Astrocyte (in vitro differentiated cells and primary cell): ENCODE data around the gene DEPDC1B. TPM values are rescaled to one million over a fixed set of nuclear protein-coding genes. Genes with fewer than 3 reads are reported as not detected.
A peak's percentile ranks its signal among the peaks of the same experiment; 100 is the strongest.

ENCODE experiments used
- DNase-seq: peaks from one replicate; pipeline ENCODE4 v3.0.0-alpha.2; 2010; ENCODE audit warnings: low read depth
- FAIRE-seq: peaks from 2 replicates; lab custom pipeline; 2011; peaks lifted over from hg19 to GRCh38; lab: Jason Lieb, UNC
- H2AFZ ChIP-seq: 2 replicates; pipeline ENCODE4 v1.6.0; 2012; ENCODE audit warnings: low read depth, low read length, inconsistent platforms
- H3K27ac ChIP-seq: 2 replicates; pipeline ENCODE4 v1.5.1; 2011; ENCODE audit warnings: low read depth, low read length, inconsistent platforms
- H3K27me3 ChIP-seq: 2 replicates; pipeline ENCODE4 v1.6.0; 2011; ENCODE audit warnings: low read length, inconsistent platforms; ENCODE audit not compliant: insufficient read depth
- H3K36me3 ChIP-seq: 2 replicates; pipeline ENCODE4 v1.5.1; 2011; ENCODE audit warnings: low read length, inconsistent platforms; ENCODE audit not compliant: insufficient read depth
- H3K4me1 ChIP-seq: 2 replicates; pipeline ENCODE4 v1.5.1; 2011; ENCODE audit warnings: low read length, inconsistent platforms; ENCODE audit not compliant: insufficient read depth
- H3K4me2 ChIP-seq: 2 replicates; pipeline ENCODE4 v1.6.0; 2012; ENCODE audit warnings: low read length, inconsistent platforms
- H3K4me3 ChIP-seq: 2 replicates; pipeline ENCODE4 v1.5.1; 2011; ENCODE audit warnings: low read depth, mild to moderate bottlenecking, low read length, inconsistent platforms; ENCODE audit not compliant: insufficient read depth
- H3K79me2 ChIP-seq: 2 replicates; pipeline ENCODE4 v1.6.0; 2012; ENCODE audit warnings: mild to moderate bottlenecking, low read length, inconsistent platforms; ENCODE audit not compliant: insufficient read depth
- H3K9ac ChIP-seq: 2 replicates; pipeline ENCODE4 v1.6.0; 2012; ENCODE audit warnings: mild to moderate bottlenecking, low read length, inconsistent platforms
- H3K9me3 ChIP-seq: 2 replicates; pipeline ENCODE4 v1.5.1; 2012; ENCODE audit warnings: low read depth, mild to moderate bottlenecking, low read length, inconsistent platforms; ENCODE audit not compliant: insufficient read depth
- H4K20me1 ChIP-seq: 2 replicates; pipeline ENCODE4 v1.6.0; 2012; ENCODE audit warnings: low read length, inconsistent platforms; ENCODE audit not compliant: insufficient read depth
- H3K27ac Mint-ChIP-seq: one replicate; pipeline ENCODE4 v1.8.0; 2021; ENCODE audit warnings: mild to moderate bottlenecking, mixed read lengths; ENCODE audit not compliant: unreplicated experiment
- H3K27me3 Mint-ChIP-seq: one replicate; pipeline ENCODE4 v1.8.0; 2021; ENCODE audit warnings: low read depth, mixed read lengths; ENCODE audit not compliant: unreplicated experiment
- H3K36me3 Mint-ChIP-seq: one replicate; pipeline ENCODE4 v1.8.0; 2021; ENCODE audit warnings: low read depth, mixed read lengths; ENCODE audit not compliant: unreplicated experiment
- H3K4me1 Mint-ChIP-seq: one replicate; pipeline ENCODE4 v1.8.0; 2021; ENCODE audit warnings: low read depth, mixed read lengths; ENCODE audit not compliant: unreplicated experiment
- H3K4me3 Mint-ChIP-seq: one replicate; pipeline ENCODE4 v1.8.0; 2021; ENCODE audit warnings: mild to moderate bottlenecking, moderate library complexity, mixed read lengths; ENCODE audit not compliant: unreplicated experiment
- H3K9me3 Mint-ChIP-seq: one replicate; pipeline ENCODE4 v1.8.0; 2021; ENCODE audit warnings: mild to moderate bottlenecking, mixed read lengths; ENCODE audit not compliant: unreplicated experiment
- EZH2 ChIP-seq: IDR thresholded peaks from 2 replicates; pipeline ENCODE4 v1.6.1; 2012; ENCODE audit warnings: mild to moderate bottlenecking, low read length, inconsistent platforms; ENCODE audit not compliant: insufficient read depth
- total RNA-seq: library from RNA; stranded (reverse); gene quantifications from 2 replicates; pipeline ENCODE4 v1.2.1, GENCODE V29; 2021
- TF ChIP-seq, protein P1 (sequence below): IDR thresholded peaks from 2 replicates; pipeline ENCODE4 v1.5.1; 2011; ENCODE audit warnings: low read depth, mild to moderate bottlenecking, inconsistent platforms, low read length, moderate library complexity; ENCODE audit not compliant: insufficient read depth

Gene DEPDC1B
- total RNA-seq, 1 donor from 2014 or later = 2.2 TPM

DNA sequence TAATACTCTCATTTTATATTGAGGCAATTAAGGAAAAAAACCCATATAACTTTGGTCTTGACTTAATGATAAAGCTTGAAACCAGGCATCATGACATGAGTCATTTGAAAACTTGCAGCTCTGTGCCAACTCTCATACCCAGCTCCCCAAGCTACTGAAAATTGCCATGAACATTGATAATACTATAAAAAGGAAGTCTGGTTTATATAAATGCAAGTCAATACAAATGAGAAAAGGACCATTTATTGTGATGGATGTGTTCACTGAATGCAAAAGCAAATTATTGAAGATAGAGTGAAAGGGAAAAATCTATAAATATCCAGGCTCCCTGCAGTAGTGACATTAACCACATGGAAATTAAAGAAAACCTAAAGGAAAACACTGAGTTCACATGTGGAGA lies 116.3 kb downstream of the DEPDC1B start:
- H3K27ac Mint-ChIP-seq = no peak overlapping the region
- no peaks in the 10 kb centered on the region for H3K79me2 ChIP-seq
- no peak overlapping the region for H3K4me2 ChIP-seq
- no peak overlapping the region for H3K4me3 ChIP-seq
- no peaks in the 10 kb centered on the region for H3K4me1 Mint-ChIP-seq
- H3K27me3 Mint-ChIP-seq = no peaks in the 10 kb centered on the region
- H3K9me3 Mint-ChIP-seq = peaks cover 1% of the 10 kb centered on the region
- H3K36me3 ChIP-seq = no peaks in the 10 kb centered on the region
- H3K36me3 Mint-ChIP-seq = no peaks in the 10 kb centered on the region
- no peaks in the 10 kb centered on the region for H3K4me1 ChIP-seq
- no peaks in the 10 kb centered on the region for H3K9me3 ChIP-seq
- FAIRE-seq (peak; percentile 41), DNase-seq (peak; percentile 8)
- TF ChIP-seq, protein P1, sequence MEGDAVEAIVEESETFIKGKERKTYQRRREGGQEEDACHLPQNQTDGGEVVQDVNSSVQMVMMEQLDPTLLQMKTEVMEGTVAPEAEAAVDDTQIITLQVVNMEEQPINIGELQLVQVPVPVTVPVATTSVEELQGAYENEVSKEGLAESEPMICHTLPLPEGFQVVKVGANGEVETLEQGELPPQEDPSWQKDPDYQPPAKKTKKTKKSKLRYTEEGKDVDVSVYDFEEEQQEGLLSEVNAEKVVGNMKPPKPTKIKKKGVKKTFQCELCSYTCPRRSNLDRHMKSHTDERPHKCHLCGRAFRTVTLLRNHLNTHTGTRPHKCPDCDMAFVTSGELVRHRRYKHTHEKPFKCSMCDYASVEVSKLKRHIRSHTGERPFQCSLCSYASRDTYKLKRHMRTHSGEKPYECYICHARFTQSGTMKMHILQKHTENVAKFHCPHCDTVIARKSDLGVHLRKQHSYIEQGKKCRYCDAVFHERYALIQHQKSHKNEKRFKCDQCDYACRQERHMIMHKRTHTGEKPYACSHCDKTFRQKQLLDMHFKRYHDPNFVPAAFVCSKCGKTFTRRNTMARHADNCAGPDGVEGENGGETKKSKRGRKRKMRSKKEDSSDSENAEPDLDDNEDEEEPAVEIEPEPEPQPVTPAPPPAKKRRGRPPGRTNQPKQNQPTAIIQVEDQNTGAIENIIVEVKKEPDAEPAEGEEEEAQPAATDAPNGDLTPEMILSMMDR = no peak
- TF ChIP-seq EZH2 = no peak
- H3K27ac ChIP-seq = no peak overlapping the region
- H3K27me3 ChIP-seq = no peaks in the 10 kb centered on the region
- no peak overlapping the region for H2AFZ ChIP-seq
- H4K20me1 ChIP-seq = no peaks in the 10 kb centered on the region
- H3K9ac ChIP-seq = no peak overlapping the region
- no peak overlapping the region for H3K4me3 Mint-ChIP-seq

DNA sequence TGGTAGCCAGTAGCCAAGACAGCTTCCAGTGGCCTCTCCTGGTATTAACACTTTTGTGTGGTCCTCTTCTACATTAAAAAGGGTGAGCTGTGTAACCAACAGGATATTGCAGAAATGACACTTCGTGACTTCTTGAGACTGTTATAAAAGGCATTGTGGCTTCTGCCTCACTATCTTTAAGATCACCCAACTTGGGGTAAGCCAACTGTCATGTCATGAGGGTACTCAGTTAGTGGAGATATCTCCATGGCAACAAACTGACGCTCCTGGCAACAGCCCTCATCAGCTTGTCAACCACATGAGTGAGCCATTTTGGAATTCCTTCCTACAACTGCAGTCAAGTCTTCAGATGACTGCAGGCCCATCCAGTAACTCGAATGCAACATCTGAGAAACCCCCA lies 121.7 kb downstream of the DEPDC1B start:
- no peaks in the 10 kb centered on the region for H3K4me1 Mint-ChIP-seq
- H3K27me3 Mint-ChIP-seq = no peaks in the 10 kb centered on the region
- H3K9ac ChIP-seq = no peak overlapping the region
- DNase-seq (no peak), FAIRE-seq (no peak)
- no peaks in the 10 kb centered on the region for H3K79me2 ChIP-seq
- no peak overlapping the region for H3K4me2 ChIP-seq
- H3K27ac Mint-ChIP-seq = no peak overlapping the region
- H3K9me3 ChIP-seq = no peaks in the 10 kb centered on the region
- no peak overlapping the region for H3K27ac ChIP-seq
- no peak overlapping the region for H3K4me3 Mint-ChIP-seq
- no peak for TF ChIP-seq EZH2
- TF ChIP-seq, protein P1 = no peak
- H3K4me1 ChIP-seq = no peaks in the 10 kb centered on the region
- no peaks in the 10 kb centered on the region for H3K27me3 ChIP-seq
- H2AFZ ChIP-seq = no peak overlapping the region
- peaks cover 3% of the 10 kb centered on the region for H3K36me3 Mint-ChIP-seq
- H3K4me3 ChIP-seq = no peak overlapping the region
- no peaks in the 10 kb centered on the region for H4K20me1 ChIP-seq
- peaks cover 15% of the 10 kb centered on the region for H3K9me3 Mint-ChIP-seq
- H3K36me3 ChIP-seq = no peaks in the 10 kb centered on the region

DNA sequence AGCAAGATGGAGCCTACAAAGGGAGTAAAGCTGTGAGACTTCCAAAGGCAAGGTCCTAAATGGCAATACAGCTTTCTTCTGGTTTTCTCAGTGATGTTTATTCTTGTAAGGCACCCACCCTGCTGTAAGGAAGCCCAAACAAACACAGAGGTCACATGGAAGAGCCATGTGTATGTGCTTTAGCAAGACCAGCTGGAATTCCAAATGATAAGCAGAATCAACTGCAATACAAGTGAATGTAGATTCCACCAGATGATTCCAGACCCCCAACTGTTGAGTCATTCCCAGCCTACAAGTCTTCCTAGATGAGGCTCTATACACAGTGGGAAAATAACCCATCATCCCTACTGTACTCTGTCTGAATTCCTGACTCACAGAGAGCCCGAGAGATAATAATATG lies 122.8 kb downstream of the DEPDC1B start:
- H3K4me2 ChIP-seq = no peak overlapping the region
- peaks cover 3% of the 10 kb centered on the region for H3K36me3 Mint-ChIP-seq
- no peaks in the 10 kb centered on the region for H3K27me3 ChIP-seq
- H3K27ac ChIP-seq = peak overlapping the region; percentile 27
- H3K9me3 Mint-ChIP-seq = peaks cover 15% of the 10 kb centered on the region
- FAIRE-seq (no peak), DNase-seq (peak; percentile 75)
- no peaks in the 10 kb centered on the region for H3K36me3 ChIP-seq
- no peak overlapping the region for H3K4me3 Mint-ChIP-seq
- no peaks in the 10 kb centered on the region for H3K27me3 Mint-ChIP-seq
- no peaks in the 10 kb centered on the region for H3K79me2 ChIP-seq
- no peak overlapping the region for H3K4me3 ChIP-seq
- H3K9me3 ChIP-seq = no peaks in the 10 kb centered on the region
- no peak overlapping the region for H3K9ac ChIP-seq
- no peaks in the 10 kb centered on the region for H4K20me1 ChIP-seq
- H2AFZ ChIP-seq = no peak overlapping the region
- TF ChIP-seq EZH2 = no peak
- TF ChIP-seq, protein P1 = no peak
- H3K4me1 Mint-ChIP-seq = no peaks in the 10 kb centered on the region
- H3K27ac Mint-ChIP-seq = no peak overlapping the region
- H3K4me1 ChIP-seq = no peaks in the 10 kb centered on the region
